Measurements from ENCODE around the gene RIC3.

DNA sequence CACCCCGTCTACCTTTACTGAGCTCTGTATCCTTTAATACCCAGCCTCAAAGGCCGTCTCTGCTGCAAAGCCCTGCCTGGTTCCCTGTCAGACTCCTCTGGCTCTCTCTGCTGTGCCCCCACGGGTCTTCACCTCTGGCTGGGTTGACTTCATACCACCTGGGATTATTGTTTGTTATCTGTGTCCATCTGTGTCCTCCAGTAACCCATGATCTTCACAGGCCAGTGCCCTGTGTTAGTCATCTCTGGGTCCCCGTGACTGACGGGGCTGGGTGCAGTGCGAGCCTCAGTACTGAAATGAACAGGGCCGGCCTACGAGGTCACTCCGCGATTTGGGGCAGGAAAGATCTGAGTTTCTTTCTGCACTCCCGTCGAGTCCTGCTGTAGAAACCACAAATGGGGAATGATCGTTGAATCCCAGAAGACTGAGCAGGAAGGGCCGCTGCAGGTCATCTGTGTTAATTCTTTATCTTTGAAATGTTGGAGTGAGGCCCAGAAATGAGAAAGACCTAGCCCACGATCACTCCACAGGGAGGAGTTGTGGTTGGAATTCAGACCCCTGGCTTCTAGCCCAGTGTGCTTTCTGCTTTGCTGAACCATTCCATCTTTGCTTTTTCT lies 100.1 kb downstream of the RIC3 start:
- TF ChIP-seq, protein P1, sequence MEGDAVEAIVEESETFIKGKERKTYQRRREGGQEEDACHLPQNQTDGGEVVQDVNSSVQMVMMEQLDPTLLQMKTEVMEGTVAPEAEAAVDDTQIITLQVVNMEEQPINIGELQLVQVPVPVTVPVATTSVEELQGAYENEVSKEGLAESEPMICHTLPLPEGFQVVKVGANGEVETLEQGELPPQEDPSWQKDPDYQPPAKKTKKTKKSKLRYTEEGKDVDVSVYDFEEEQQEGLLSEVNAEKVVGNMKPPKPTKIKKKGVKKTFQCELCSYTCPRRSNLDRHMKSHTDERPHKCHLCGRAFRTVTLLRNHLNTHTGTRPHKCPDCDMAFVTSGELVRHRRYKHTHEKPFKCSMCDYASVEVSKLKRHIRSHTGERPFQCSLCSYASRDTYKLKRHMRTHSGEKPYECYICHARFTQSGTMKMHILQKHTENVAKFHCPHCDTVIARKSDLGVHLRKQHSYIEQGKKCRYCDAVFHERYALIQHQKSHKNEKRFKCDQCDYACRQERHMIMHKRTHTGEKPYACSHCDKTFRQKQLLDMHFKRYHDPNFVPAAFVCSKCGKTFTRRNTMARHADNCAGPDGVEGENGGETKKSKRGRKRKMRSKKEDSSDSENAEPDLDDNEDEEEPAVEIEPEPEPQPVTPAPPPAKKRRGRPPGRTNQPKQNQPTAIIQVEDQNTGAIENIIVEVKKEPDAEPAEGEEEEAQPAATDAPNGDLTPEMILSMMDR (IDR thresholded peaks at IDR 0.05): no peak
- TF ChIP-seq POLR2A (IDR thresholded peaks at IDR 0.05) (no peak), POLR2AphosphoS5 (IDR thresholded peaks at IDR 0.05; ENCODE audit: insufficient read depth in 1 of 2, low read depth in 1 of 2) (peak in 1 of 2 donors; percentile 53)
